Dendritic cell treated with granulocyte-macrophage colony-stimulating factor and Interleukin-4, amounts not matched to agents 40 ng/mL and 50 ng/mL, for 4 days (primary cell): ENCODE data around the gene LSS.
"Not testable (repeated sequence)": the region's sequence is repeated elsewhere in the genome, so short reads cannot be mapped to it uniquely, and the experiment has no call there.

ENCODE experiments used
- H3K27ac Mint-ChIP-seq: one replicate; pipeline ENCODE4 v1.8.0; 2022; ENCODE audit warnings: mild to moderate bottlenecking, mixed read lengths
- H3K27me3 Mint-ChIP-seq: one replicate; pipeline ENCODE4 v1.8.0; 2022; ENCODE audit warnings: mild to moderate bottlenecking, mixed read lengths
- H3K36me3 Mint-ChIP-seq: one replicate; pipeline ENCODE4 v1.8.0; 2022; ENCODE audit warnings: low read depth, mixed read lengths
- H3K4me1 Mint-ChIP-seq: one replicate; pipeline ENCODE4 v1.8.0; 2022; ENCODE audit warnings: low read depth, mixed read lengths
- H3K4me3 Mint-ChIP-seq: one replicate; pipeline ENCODE4 v1.8.0; 2022; ENCODE audit warnings: mild to moderate bottlenecking, moderate library complexity, mixed read lengths
- H3K9me3 Mint-ChIP-seq: one replicate; pipeline ENCODE4 v1.8.0; 2022; ENCODE audit warnings: mixed read lengths
- intact Hi-C: fragments of 100-400 bp; cut with micrococcal nuclease; formaldehyde crosslinking; loops from one replicate; pipeline ENCODE4 v1.15.0; 2022

LSS gene

DNA sequence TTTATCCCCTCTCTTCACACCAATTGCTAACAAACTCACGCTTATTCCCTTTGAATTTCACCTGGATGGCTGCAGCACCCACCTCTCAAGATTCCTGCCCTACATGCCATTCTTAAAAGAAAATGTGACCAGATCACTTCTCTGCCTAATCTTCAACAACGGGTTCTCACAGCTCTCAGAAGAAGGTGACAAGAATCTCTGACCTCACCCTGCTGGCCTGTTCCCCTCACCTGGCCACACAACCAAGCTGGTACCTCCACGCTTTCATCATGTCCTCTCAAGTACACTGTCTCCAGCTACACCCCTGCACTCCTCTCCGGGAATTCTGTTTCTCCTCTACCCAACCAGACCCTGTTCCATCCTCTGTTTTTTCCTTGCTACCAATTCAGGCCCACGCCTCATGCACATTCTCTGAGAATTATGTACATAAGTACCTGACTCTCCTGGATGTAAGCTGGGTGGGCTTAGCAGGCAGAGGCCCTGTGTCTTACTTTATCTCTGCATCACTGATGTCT, 5.9 kb upstream of the LSS start:
- Mint-ChIP-seq H3K9me3 (no peaks in the 10 kb centered on the region), H3K4me3 (no peak overlapping the region), H3K4me1 (peaks cover 18% of the 10 kb centered on the region), H3K36me3 (peaks cover 74% of the 10 kb centered on the region), H3K27me3 (no peaks in the 10 kb centered on the region), H3K27ac (no peak overlapping the region)
- intact Hi-C loops: no loop called here

DNA sequence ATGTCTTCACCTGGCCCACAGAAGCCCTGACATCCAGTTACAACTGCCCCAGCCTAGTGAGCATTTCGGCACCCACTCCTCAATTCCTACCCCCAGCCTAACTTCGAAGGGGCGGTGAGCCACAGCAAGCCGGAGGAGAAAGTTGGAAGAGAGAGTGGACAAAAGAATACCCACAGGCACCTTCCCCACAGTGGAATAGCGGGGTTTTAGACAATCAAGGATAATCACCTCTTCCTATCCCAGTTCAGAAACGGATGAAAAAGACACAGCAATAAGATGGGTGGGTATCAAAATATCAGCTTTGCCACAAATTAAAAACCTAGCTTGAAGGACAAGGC, 1.3 kb upstream of the LSS start:
- H3K4me1 Mint-ChIP-seq: peaks cover 52% of the 10 kb centered on the region
- no peaks in the 10 kb centered on the region for H3K9me3 Mint-ChIP-seq
- H3K27me3 Mint-ChIP-seq: peaks cover 2% of the 10 kb centered on the region
- intact Hi-C loops: loop anchor here (2.0 kb wide), 2 partner anchors 45 to 95 kb away; partner anchors contain the start of genes PCNT and SPATC1L
- peak overlapping the region; percentile 85 for H3K4me3 Mint-ChIP-seq
- peak overlapping the region; percentile 83 for H3K27ac Mint-ChIP-seq
- H3K36me3 Mint-ChIP-seq: peaks cover 60% of the 10 kb centered on the region

DNA sequence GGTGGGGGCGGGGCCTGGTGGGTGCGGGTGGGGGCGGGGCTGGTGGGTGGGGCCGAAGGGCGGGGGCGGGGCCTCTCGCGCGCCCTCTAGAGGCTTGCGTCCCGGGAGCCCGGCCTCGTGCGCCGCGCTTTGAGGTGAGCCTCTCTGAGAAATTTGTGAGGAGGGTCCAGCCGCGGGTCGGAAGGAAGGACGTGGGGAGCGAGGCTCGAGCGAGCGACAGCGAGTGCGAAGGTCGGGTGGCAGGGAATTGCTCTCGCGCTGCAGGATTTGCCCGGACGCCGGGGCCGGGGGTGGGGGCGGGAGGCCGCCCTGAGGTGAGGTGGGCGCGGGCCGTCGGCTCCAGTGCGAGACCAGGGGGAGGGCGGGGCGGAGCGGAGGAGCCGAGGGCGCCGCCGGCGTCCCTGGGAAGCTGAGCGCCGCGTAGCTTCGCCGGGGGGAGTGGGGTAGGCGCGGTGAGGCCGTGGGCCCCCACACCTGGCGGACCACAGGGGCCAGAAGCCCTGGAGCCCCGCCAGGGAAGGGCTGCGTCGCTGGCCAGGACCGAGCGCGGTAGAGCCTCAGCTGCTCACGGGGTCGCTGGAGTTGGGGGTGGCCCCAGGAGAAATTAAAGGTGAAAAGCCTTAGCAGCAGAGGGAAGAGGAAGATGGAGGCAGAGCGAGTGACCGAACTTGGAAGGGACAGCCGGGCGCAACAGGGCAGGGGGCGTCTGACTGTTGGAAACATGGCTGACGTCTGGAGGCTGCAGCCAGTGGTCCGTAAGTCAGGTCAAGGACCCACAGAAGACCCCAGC, 754 bp upstream of the LSS start:
- intact Hi-C loops: loop anchor here (2.0 kb wide), 2 partner anchors 45 to 95 kb away; partner anchors contain the start of genes PCNT and SPATC1L
- Mint-ChIP-seq H3K36me3 (peaks cover 57% of the 10 kb centered on the region), H3K9me3 (no peaks in the 10 kb centered on the region), H3K4me1 (peaks cover 52% of the 10 kb centered on the region), H3K27me3 (peaks cover 2% of the 10 kb centered on the region), H3K27ac (peak overlapping the region; percentile 83), H3K4me3 (peak overlapping the region; percentile 85)

DNA sequence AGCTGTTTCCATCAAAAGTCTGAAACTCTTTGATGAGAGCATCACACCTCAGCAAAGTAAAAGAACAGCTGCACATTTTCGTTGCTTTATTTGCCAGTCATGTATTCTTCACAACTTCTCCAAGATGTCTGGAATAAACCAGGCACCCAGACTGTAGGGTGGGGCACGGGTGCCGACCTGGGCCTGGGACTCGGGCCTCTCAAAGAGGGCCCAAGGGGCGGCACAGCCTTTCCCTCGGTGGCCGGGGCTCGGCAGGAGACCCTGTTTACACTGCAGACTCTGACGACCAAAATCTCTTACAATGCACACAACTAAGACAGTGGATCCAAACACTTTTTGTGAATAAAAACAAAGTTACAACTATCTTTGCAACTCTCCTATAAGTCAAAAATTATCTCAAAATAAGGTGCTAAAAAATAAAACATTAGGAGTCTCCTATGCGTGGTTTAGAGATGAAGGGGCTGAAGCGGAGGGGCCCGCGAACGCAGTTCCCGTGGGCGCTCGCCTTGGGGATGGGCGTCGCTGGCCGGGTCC, 696 bp downstream of the LSS start:
- intact Hi-C loops: loop anchor here (1.0 to 2.0 kb wide), 3 partner anchors 43 to 97 kb away; partner anchors contain the start of genes PCNT, SPATC1L and YBEY
- Mint-ChIP-seq H3K27ac (peak overlapping the region; percentile 83), H3K36me3 (peaks cover 52% of the 10 kb centered on the region), H3K9me3 (no peaks in the 10 kb centered on the region), H3K4me1 (peaks cover 52% of the 10 kb centered on the region), H3K27me3 (peaks cover 2% of the 10 kb centered on the region), H3K4me3 (peak overlapping the region; percentile 78)

DNA sequence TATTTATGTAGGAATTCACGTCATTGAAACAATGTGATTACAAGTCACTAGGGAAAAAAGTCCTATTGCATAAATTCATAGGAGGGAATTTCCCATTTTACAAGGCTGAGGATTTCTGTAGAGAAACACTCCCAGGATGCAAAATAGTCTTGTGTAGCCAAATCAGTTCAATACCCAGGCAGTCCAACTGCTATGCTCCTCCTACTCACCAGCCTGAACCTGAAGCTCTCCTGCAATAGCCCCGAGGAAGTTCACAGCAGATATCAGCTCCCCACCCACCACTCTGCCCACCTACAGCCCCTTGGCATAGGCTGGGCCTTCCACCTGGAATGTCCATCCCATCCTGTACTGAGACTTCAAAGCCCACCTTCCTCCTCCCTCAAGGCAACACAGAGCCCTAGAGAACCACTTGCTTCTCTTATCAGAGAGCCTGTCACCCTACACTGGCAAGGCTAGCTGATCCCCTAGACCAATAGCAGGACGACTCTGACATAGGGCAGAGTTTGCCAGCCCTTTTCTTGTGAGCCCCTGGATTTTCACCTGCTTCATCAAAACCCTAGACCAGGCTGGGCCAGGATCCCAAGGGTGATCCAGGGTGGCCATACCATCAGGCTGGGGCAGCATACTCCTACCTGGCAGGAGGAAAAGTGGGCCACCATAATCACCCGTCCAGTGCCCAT, 1.5 kb downstream of the LSS start:
- Mint-ChIP-seq H3K4me1 (peaks cover 52% of the 10 kb centered on the region), H3K27me3 (peaks cover 2% of the 10 kb centered on the region), H3K27ac (peak overlapping the region; percentile 83), H3K4me3 (peak overlapping the region; percentile 78), H3K36me3 (peaks cover 53% of the 10 kb centered on the region), H3K9me3 (no peaks in the 10 kb centered on the region)
- intact Hi-C loops: no loop called here

DNA sequence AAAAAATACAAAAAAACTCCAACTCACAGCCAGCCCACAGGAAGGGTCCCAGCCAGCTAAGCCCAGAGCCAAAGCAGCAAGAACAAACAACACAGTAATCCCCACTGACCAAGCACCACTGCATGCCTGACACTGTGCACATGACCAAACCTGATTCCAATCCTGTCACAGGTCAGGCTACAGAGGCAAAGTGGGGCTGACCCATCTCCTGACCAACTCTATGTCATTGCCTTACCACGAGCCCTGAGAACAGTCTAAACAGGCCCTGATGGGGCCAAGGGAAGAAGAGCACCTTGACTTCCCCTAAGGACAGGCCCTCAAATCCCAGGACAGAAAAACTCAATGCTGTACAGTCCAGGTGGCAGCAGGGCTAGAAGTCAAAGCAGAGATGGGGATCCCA, 2.4 kb downstream of the LSS start:
- H3K4me3 Mint-ChIP-seq: no peak overlapping the region
- peaks cover 54% of the 10 kb centered on the region for H3K36me3 Mint-ChIP-seq
- peak overlapping the region; percentile 83 for H3K27ac Mint-ChIP-seq
- H3K27me3 Mint-ChIP-seq: peaks cover 2% of the 10 kb centered on the region
- H3K4me1 Mint-ChIP-seq: peaks cover 45% of the 10 kb centered on the region
- H3K9me3 Mint-ChIP-seq: no peaks in the 10 kb centered on the region
- intact Hi-C loops: no loop called here

DNA sequence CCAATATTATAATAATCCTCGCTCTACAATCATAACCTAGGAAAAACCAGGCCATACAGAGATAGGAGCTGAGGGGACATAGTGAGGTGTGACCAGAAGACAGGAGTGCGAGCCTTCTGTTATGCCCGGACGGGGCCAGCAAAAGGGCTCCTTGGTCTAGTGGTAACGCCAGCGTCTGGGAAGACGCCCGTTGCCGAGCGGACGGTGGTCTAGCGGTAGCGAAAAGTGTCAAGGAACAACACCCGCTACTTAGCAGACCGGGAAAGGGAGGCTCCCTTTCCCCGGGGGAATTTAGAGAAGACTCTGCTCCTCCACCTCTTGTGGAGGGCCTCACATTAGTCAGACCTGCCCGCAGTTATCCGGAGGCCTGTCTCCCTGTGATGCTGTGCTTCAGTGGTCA, 4.9 kb downstream of the LSS start:
- H3K27me3 Mint-ChIP-seq, intact Hi-C loops, H3K9me3 Mint-ChIP-seq, H3K4me3 Mint-ChIP-seq, H3K27ac Mint-ChIP-seq: not testable (repeated sequence)
- Mint-ChIP-seq H3K36me3 (peaks cover 68% of the 10 kb centered on the region), H3K4me1 (peaks cover 27% of the 10 kb centered on the region)

DNA sequence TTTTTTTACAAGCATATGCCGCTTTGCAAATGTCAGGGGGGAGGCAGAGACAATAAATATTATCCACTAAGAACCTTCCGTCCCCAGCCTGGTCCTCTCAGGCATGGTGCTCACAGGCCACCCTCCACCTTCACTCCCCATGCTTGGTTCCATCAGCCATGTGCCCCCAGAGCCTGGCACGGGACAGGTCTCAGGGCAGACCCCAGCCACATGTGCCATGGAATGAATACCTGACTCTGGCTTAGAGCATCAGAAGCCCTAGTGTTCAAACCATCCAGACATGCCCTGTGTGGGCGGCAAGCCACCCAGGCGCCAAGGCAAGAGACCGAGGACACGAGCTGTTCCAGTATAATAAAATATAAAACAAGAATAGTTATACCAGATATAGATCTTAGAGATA, 5.4 kb downstream of the LSS start:
- no peaks in the 10 kb centered on the region for H3K9me3 Mint-ChIP-seq

DNA sequence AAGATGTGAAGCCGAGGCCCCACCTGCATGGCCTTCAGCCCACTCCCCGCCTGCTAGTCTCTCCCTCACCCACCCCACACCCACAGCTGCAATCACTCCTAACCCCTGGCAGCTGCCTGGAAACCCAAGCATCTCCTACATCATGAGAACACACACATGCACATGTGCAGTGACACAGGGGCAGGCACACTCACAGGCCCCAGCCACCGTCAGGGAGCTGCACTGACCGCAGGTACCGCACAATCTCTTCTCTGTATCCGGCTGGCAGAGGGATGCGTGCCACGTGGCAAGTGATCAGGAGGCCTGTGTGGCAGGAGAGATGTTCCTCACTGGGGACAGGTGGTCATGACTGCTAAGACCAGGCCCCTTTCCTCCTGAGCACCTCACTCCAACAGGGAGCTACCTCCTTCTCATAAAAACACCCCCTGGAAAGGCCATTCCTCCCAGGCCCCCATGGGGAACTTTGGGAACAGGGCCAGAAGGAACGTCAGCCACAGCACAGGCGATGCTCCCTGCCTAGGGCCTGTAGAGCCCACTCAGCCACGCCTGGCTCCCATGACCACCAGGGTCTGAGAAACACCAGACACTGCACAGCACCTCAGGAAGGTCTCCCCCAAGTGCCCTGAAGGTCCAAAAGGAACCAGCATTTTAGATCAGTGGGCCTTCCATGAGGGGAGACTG, 6.0 kb downstream of the LSS start:
- H3K36me3 Mint-ChIP-seq: peaks cover 70% of the 10 kb centered on the region
- no peaks in the 10 kb centered on the region for H3K9me3 Mint-ChIP-seq
- no peaks in the 10 kb centered on the region for H3K27me3 Mint-ChIP-seq
- H3K4me3 Mint-ChIP-seq: no peak overlapping the region
- H3K27ac Mint-ChIP-seq: no peak overlapping the region
- intact Hi-C loops: no loop called here
- peaks cover 23% of the 10 kb centered on the region for H3K4me1 Mint-ChIP-seq

More for the DNA sequence above, 5.4 kb downstream of the LSS start:
- H3K4me1 Mint-ChIP-seq: peaks cover 27% of the 10 kb centered on the region
- intact Hi-C loops: no loop called here
- H3K4me3 Mint-ChIP-seq: no peak overlapping the region
- peaks cover 65% of the 10 kb centered on the region for H3K36me3 Mint-ChIP-seq
- H3K27ac Mint-ChIP-seq: no peak overlapping the region
- H3K27me3 Mint-ChIP-seq: no peaks in the 10 kb centered on the region

DNA sequence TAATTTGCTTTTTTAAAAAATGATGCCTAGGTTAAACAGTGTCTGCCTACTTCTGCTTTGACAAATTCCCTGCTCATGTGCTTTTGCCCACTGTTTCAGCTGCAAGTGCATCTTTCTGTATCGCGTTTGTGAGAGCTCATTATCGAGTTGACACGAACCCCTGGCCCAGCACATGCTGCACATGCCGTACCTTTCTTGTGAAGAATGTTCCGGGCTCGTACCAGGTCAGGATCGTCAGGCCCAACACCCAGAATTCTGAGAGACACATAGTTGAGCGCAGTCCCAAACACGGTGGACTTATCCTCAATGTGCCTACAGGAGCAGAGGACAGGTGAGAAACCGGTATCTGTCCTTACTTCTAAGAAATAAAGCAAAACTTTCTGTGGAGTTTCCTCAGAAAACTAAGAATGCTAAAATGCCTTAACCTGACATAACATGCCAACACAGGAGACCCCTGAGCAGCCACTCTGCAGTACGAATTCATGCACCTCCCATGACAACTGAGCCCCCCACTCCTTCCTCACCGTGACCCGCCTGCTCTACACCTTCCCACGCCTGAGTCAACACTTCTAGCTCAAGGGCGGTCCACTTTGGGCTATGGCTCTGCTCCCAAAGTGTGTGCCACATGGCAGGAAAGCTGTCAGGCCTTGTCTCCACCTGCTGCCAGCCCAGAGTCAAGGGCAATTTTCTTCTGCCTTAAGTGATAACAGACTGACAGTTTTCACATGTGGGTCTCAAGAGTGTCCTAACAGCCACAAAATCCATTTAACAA, 6.7 kb downstream of the LSS start:
- no peaks in the 10 kb centered on the region for H3K9me3 Mint-ChIP-seq
- H3K4me1 Mint-ChIP-seq: peaks cover 16% of the 10 kb centered on the region
- H3K36me3 Mint-ChIP-seq: peaks cover 73% of the 10 kb centered on the region
- no peaks in the 10 kb centered on the region for H3K27me3 Mint-ChIP-seq
- no peak overlapping the region for H3K4me3 Mint-ChIP-seq
- H3K27ac Mint-ChIP-seq: no peak overlapping the region
- intact Hi-C loops: no loop called here

DNA sequence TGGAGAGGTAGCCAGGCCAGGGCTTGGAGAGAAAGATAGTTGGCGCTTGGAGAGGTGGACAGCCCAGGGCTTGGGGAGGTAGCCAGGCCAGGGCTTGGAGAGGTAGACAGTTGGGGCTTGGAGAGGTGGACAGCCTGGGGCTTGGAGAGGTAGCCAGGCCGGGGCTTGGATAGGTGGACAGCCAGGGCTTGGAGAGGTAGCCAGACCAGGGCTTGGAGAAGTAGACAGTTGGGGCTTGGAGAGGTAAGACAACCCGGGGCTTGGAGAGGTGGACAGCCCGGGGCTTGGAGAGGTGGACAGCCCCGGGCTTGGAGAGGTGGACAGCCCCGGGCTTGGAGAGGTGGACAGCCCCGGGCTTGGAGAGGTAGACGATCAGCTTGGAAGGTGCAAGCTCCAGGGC, 7.7 kb downstream of the LSS start:
- no peak overlapping the region for H3K4me3 Mint-ChIP-seq
- peaks cover 78% of the 10 kb centered on the region for H3K36me3 Mint-ChIP-seq
- peaks cover 5% of the 10 kb centered on the region for H3K4me1 Mint-ChIP-seq
- H3K27me3 Mint-ChIP-seq: no peaks in the 10 kb centered on the region
- H3K27ac Mint-ChIP-seq: no peak overlapping the region
- H3K9me3 Mint-ChIP-seq: no peaks in the 10 kb centered on the region
- intact Hi-C loops: no loop called here

DNA sequence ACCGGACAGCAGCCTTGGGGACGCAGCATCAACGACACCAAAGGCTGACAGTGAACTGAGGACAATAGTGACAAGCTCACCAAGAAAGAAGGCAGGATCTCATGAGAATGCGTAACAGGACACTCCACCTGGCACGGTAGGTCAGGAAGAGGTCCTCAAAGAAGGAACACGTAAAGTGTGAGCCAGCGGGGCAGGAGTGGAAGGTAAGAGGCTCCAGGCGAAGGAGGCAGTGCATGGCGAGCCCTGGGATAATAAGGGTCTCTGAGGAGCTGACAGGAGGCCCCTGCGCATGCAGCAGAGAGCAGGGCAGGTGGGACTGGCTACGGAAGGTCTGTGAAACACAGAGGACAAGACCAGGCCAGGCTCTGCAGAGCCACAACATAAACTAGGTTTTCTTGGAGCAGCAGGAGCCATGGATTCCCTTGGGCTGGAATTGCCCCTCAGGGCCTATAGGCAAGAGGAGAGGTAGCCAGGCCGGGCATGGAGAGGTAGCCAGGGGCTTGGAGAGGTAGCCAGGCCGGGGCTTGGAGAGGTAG, 8.2 kb downstream of the LSS start:
- Mint-ChIP-seq H3K9me3 (no peaks in the 10 kb centered on the region), H3K4me3 (no peak overlapping the region), H3K4me1 (peaks cover under 1% of the 10 kb centered on the region), H3K27ac (no peak overlapping the region), H3K27me3 (no peaks in the 10 kb centered on the region), H3K36me3 (peaks cover 78% of the 10 kb centered on the region)
- intact Hi-C loops: no loop called here

DNA sequence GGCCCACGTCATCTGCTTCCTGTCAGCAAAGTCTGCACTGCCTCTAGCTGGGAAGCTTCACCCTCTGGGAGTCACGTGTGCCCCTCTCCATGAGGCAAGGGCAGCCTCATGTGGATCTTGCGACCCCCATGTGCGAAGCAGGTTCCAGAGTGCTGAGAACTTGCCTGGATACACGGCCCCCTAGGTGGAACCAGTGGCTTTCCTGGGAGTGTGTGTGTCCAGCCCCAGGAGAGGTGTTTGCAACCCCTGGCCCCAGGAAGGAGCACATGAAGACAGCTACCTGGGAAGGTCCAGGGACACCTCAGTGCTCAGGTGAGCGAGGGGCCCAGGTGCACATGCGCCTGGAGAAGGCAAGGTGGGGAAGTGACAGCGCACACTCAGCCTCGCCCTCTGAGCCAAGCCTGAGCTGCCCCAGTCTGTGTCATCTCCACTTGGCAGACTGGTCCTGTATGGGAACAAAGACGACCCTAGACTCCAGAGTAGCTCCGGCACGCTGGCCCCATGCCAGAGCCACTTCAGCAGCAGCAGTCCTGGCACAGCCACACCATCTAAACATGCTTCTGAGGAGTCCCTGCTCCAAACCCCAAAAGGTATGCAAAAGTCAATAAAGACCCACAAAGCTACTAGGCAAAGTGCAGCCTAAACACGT, 8.9 kb downstream of the LSS start:
- no peak overlapping the region for H3K27ac Mint-ChIP-seq
- H3K36me3 Mint-ChIP-seq: peaks cover 83% of the 10 kb centered on the region

More for the DNA sequence above, 8.9 kb downstream of the LSS start:
- Mint-ChIP-seq H3K27me3 (no peaks in the 10 kb centered on the region), H3K4me3 (no peak overlapping the region), H3K4me1 (no peaks in the 10 kb centered on the region), H3K9me3 (no peaks in the 10 kb centered on the region)
- intact Hi-C loops: no loop called here
